Measurements from ENCODE around the gene USP3.

DNA sequence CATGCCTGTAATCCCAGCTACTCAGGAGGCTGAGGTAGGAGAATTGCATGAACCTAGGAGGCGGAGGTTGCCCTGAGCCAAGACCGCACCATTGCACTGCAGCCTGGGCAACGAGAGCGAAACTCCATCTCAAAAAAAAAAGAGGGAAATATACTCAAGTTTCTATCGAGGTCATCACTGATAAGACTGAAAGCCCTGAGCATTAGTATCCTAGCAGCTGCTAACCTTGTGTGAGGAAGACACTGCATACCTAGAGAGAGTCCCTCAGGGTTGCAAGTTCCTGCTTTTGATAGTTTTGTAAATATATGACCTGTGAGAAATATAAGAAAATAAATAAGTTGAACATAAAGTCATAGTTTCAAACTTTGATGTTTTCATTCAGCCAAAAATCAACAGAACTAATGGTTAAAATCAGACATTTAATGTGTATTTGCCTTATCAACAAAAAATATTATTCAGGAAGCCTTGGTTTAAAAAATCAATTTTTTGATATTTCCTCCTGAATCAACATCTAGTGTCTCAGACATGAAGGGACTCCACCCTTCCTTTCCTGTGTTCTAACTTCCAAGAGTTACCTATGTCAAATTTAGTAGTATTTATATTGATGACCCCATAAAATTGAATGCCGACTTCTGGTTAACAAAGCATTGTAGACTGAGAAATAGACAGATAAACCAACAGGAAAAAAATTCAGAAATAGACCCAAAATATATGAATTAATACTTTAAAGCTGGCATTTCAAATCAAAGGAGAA is 19.8 kb upstream of the USP3 start:
- TF ChIP-seq, protein P1, sequence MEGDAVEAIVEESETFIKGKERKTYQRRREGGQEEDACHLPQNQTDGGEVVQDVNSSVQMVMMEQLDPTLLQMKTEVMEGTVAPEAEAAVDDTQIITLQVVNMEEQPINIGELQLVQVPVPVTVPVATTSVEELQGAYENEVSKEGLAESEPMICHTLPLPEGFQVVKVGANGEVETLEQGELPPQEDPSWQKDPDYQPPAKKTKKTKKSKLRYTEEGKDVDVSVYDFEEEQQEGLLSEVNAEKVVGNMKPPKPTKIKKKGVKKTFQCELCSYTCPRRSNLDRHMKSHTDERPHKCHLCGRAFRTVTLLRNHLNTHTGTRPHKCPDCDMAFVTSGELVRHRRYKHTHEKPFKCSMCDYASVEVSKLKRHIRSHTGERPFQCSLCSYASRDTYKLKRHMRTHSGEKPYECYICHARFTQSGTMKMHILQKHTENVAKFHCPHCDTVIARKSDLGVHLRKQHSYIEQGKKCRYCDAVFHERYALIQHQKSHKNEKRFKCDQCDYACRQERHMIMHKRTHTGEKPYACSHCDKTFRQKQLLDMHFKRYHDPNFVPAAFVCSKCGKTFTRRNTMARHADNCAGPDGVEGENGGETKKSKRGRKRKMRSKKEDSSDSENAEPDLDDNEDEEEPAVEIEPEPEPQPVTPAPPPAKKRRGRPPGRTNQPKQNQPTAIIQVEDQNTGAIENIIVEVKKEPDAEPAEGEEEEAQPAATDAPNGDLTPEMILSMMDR (IDR thresholded peaks at IDR 0.05 in 4 of 5, conservative IDR thresholded peaks at IDR 0.05 in 1 of 5): no peak
- no peak for TF ChIP-seq POLR2A (IDR thresholded peaks at IDR 0.05)

Data from gastrocnemius medialis (tissue), 4 donors.